Fibroblast of lung (primary cell): ENCODE data around the gene TNFRSF11A.

ENCODE experiments used
- EZH2 ChIP-seq: IDR thresholded peaks from 2 replicates; pipeline ENCODE4 v1.5.1; 2012; ENCODE audit warnings: low read length, control low read depth, mild to moderate bottlenecking; ENCODE audit errors: missing control alignments
- TF ChIP-seq, protein P1 (sequence below), 2 donors: IDR thresholded peaks in 1 of 2; conservative IDR thresholded peaks in 1 of 2; 1 replicate in 1 of 2; 2 replicates in 1 of 2; pipeline ENCODE4 v1.5.1; 2011 to 2012; ENCODE audit warnings: low read length in 2 of 2, control low read depth in 1 of 2, inconsistent platforms in 1 of 2, low read depth in 1 of 2, mild to moderate bottlenecking in 1 of 2

DNA sequence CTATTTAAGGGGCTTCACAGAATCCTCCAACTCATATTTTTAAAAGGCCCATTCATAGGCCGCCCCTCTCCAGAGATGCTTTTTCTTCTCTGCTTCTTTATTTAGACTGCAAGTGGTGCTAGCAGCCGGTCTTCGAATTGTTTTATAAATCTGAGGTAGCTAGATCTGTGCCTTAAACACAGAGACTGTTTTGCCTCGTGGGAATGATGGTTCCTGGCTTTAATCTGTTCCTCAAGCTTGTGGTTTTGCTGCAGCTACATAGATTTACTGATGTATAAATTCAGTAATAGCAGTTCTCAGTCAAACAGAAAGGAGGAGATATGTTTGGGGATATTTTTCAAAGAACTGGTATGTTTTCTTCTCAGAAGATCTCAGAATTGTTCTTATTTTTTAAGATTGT lies 45.3 kb downstream of the TNFRSF11A start:
- TF ChIP-seq, protein P1, sequence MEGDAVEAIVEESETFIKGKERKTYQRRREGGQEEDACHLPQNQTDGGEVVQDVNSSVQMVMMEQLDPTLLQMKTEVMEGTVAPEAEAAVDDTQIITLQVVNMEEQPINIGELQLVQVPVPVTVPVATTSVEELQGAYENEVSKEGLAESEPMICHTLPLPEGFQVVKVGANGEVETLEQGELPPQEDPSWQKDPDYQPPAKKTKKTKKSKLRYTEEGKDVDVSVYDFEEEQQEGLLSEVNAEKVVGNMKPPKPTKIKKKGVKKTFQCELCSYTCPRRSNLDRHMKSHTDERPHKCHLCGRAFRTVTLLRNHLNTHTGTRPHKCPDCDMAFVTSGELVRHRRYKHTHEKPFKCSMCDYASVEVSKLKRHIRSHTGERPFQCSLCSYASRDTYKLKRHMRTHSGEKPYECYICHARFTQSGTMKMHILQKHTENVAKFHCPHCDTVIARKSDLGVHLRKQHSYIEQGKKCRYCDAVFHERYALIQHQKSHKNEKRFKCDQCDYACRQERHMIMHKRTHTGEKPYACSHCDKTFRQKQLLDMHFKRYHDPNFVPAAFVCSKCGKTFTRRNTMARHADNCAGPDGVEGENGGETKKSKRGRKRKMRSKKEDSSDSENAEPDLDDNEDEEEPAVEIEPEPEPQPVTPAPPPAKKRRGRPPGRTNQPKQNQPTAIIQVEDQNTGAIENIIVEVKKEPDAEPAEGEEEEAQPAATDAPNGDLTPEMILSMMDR (conservative IDR thresholded peaks at IDR 0.05 in 1 of 2, IDR thresholded peaks at IDR 0.05 in 1 of 2; ENCODE audit: low read depth in 1 of 2, low read length in 2 of 2): no peak
- no peak for TF ChIP-seq EZH2
